Panc1 (cell line): ENCODE results near the gene TCOF1. TPM values are rescaled to one million over a fixed set of nuclear protein-coding genes. Genes with fewer than 3 reads are reported as not detected.

Experiments used
- ATAC-seq: fragments of 200-7000 bp; cut with Tn5 transposase; 2 replicates; pipeline ENCODE4 v1.9.1; 2020; ENCODE audit warnings: mild to moderate bottlenecking, moderate library complexity
- BruUV-seq: library from RNA; stranded (reverse); fragments of 400-500 nt; replicated peaks from 2 replicates; lab custom pipeline; 2021; lab: Mats Ljungman, UMichigan
- CTCF ChIA-PET: fragments of 300-600 bp; sonication (Branson Sonifier 250); formaldehyde crosslinking; loops from one replicate; lab custom pipeline; 2022; ENCODE audit warnings: antibody characterized with exemption; lab: Charles Lee
- POLR2A ChIA-PET: fragments of 300-600 bp; sonication (Branson Sonifier 250); formaldehyde crosslinking; loops from one replicate; lab custom pipeline; 2022; ENCODE audit warnings: antibody characterized with exemption; lab: Charles Lee
- DNase-seq: peaks from one replicate; pipeline ENCODE4 v3.0.0-alpha.2; 2010; ENCODE audit warnings: low read depth, low spot score
- H3K27ac ChIP-seq: 2 replicates; pipeline ENCODE4 v1.5.1; 2011; ENCODE audit warnings: mild to moderate bottlenecking, low read length, inconsistent platforms
- H3K27me3 ChIP-seq: fragments of 200-500 bp; sonication (Bioruptor generic); 2 replicates; pipeline ENCODE4 v1.6.0; 2014; ENCODE audit warnings: low read length, inconsistent platforms; ENCODE audit not compliant: control insufficient read depth, insufficient read depth
- H3K36me3 ChIP-seq: fragments of 200-500 bp; sonication (Bioruptor generic); 2 replicates; pipeline ENCODE4 v1.5.1; 2014; ENCODE audit warnings: inconsistent platforms, mild to moderate bottlenecking, low read length, moderate library complexity; ENCODE audit not compliant: control insufficient read depth, insufficient read depth
- H3K4me1 ChIP-seq: 2 replicates; pipeline ENCODE4 v1.5.1; 2011; ENCODE audit warnings: inconsistent platforms, mild to moderate bottlenecking, low read length, moderate library complexity; ENCODE audit not compliant: control insufficient read depth, insufficient read depth
- H3K4me3 ChIP-seq, 2 experiments: 2 replicates each; pipeline ENCODE4 v1.5.1; 2011 to 2012; ENCODE audit warnings: low read depth in 2 of 2, low read length in 2 of 2, mild to moderate bottlenecking in 2 of 2, inconsistent platforms in 1 of 2, moderate library complexity in 1 of 2
- H3K9me3 ChIP-seq: fragments of 200-500 bp; sonication (Bioruptor generic); 2 replicates; pipeline ENCODE4 v1.5.1; 2014; ENCODE audit warnings: low read depth, mild to moderate bottlenecking, inconsistent platforms, low read length, moderate library complexity; ENCODE audit not compliant: control insufficient read depth, insufficient read depth
- CTCF ChIP-seq: fragments of 450-650 bp; IDR thresholded peaks from 2 replicates; pipeline ENCODE4 v1.5.1; 2017; ENCODE audit warnings: mild to moderate bottlenecking
- POLR2AphosphoS5 ChIP-seq: IDR thresholded peaks from 2 replicates; pipeline ENCODE4 v1.6.1; 2012; ENCODE audit warnings: mild to moderate bottlenecking, low read depth, low read length, moderate library complexity
- REST ChIP-seq, 2 experiments: IDR thresholded peaks; 2 replicates each; pipeline ENCODE4 v1.6.1; 2011 to 2012; ENCODE audit warnings: low read depth in 2 of 2, control low read depth in 1 of 2, low read length in 1 of 2, mild to moderate bottlenecking in 1 of 2, moderate library complexity in 1 of 2; ENCODE audit not compliant: insufficient read depth in 1 of 2
- SIN3A ChIP-seq: IDR thresholded peaks from 2 replicates; pipeline ENCODE4 v1.6.1; 2012; ENCODE audit warnings: low read depth, mild to moderate bottlenecking, low read length, moderate library complexity, borderline replicate concordance; ENCODE audit not compliant: insufficient read depth
- TCF7L2 ChIP-seq: IDR thresholded peaks from 2 replicates; pipeline ENCODE4 v1.6.1; 2011; ENCODE audit warnings: mild to moderate bottlenecking, low read depth, low read length, inconsistent platforms
- in situ Hi-C: cut with HindIII; loops from 2 replicates; pipeline ENCODE4 v1.10.0; 2016; ENCODE audit warnings: low sequenced_read_pairs, low pct_unique_long_range_greater_than_20kb
- intact Hi-C: fragments of 100-400 bp; cut with micrococcal nuclease; formaldehyde crosslinking; loops from one replicate; pipeline ENCODE4 v1.10.0; 2022; ENCODE audit not compliant: unreplicated experiment
- total RNA-seq: library from RNA; stranded (reverse); gene quantifications from one replicate; pipeline ENCODE4 v1.2.1, GENCODE V29; 2021; ENCODE audit not compliant: unreplicated experiment

The TCOF1 gene
- total RNA-seq, 1 experiment from 2014 or later: 92.8 TPM

- BruUV-seq: no TSS peak
- ATAC-seq (peak; percentile 68), DNase-seq (peak; percentile 41)
- 0 out of 2 replicates have a peak, but pooled peaks cover 4% of the 10 kb centered on the region for H3K4me1 ChIP-seq
- CTCF ChIA-PET: interaction anchor here (0.7 to 1.2 kb wide), 2 partner anchors 12 to 39 kb away, joined by 4 to 5 read pairs; no protein-coding TSS in a partner anchor
- H3K36me3 ChIP-seq: no peaks in the 10 kb centered on the region
- no peak overlapping the region for H3K27ac ChIP-seq
- in situ Hi-C loops (no loop called here), intact Hi-C loops (no loop called here)
- H3K9me3 ChIP-seq: no peaks in the 10 kb centered on the region
- POLR2A ChIA-PET: interaction anchor here (0.6 kb wide), 1 partner anchor 14 kb away, joined by 5 read pairs; no protein-coding TSS in a partner anchor
- no peak overlapping the region for H3K4me3 ChIP-seq
- TF ChIP-seq REST (IDR thresholded peaks at IDR 0.05; ENCODE audit: insufficient read depth in 1 of 2, low read depth in 2 of 2, low read length in 1 of 2) (no peak), CTCF (no peak), POLR2AphosphoS5 (no peak), SIN3A (no peak), TCF7L2 (no peak)
- H3K27me3 ChIP-seq: no peaks in the 10 kb centered on the region
These were observed 53.2 kb downstream of the TCOF1 start for GRCh38 chr5:150410524-150411244.

GRCh38 chr5:150411245-150411979, 53.9 kb downstream of the TCOF1 start:
- Histone ChIP-seq H3K4me1 (0 out of 2 replicates have a peak, but pooled peaks cover 4% of the 10 kb centered on the region), H3K9me3 (no peaks in the 10 kb centered on the region), H3K27me3 (no peaks in the 10 kb centered on the region), H3K27ac (no peak overlapping the region), H3K4me3 (no peak overlapping the region), H3K36me3 (no peaks in the 10 kb centered on the region)
- DNase-seq (no peak), ATAC-seq (no peak)
- no peak for TF ChIP-seq REST (IDR thresholded peaks at IDR 0.05; ENCODE audit: insufficient read depth in 1 of 2, low read depth in 2 of 2, low read length in 1 of 2)
- no peak for TF ChIP-seq CTCF
- TF ChIP-seq SIN3A: no peak
- no peak for TF ChIP-seq POLR2AphosphoS5
- TF ChIP-seq TCF7L2: no peak
- intact Hi-C loops (no loop called here), in situ Hi-C loops (no loop called here)
- no TSS peak for BruUV-seq
- CTCF ChIA-PET: interaction anchor here (0.7 to 1.2 kb wide), 2 partner anchors 13 to 39 kb away, joined by 4 to 5 read pairs; no protein-coding TSS in a partner anchor
- POLR2A ChIA-PET: no interaction called here
